H1 (cell line): ENCODE results near the gene ZNF407. TPM values are rescaled to one million over a fixed set of nuclear protein-coding genes. Genes with fewer than 3 reads are reported as not detected.

Experiments used
- CTCF ChIA-PET: fragments of 300-600 bp; sonication (Branson Sonifier 250); formaldehyde crosslinking; loops from one replicate; lab custom pipeline; 2021; ENCODE audit not compliant: partially characterized antibody; lab: Charles Lee
- POLR2A ChIA-PET: fragments of 300-600 bp; sonication (Branson Sonifier 250); formaldehyde crosslinking; loops from one replicate; lab custom pipeline; 2021; ENCODE audit warnings: inconsistent platforms; ENCODE audit not compliant: partially characterized antibody; lab: Charles Lee
- DNase-seq, 2 experiments: peaks; one replicate each; pipeline versions ENCODE4 v3.0.0 to v3.0.0-alpha.2; 2010 to 2022; ENCODE audit warnings: low spot score in 2 of 2, low read depth in 1 of 2, mixed read lengths in 1 of 2
- FAIRE-seq: peaks from 2 replicates; lab custom pipeline; 2011; peaks lifted over from hg19 to GRCh38; lab: Jason Lieb, UNC
- H2AFZ ChIP-seq: 2 replicates; pipeline ENCODE4 v1.8.1; 2012; ENCODE audit warnings: low read length, inconsistent platforms
- H2AK5ac ChIP-seq: 2 replicates; pipeline ENCODE4 v1.6.1; 2013; ENCODE audit warnings: low read depth, low read length
- H2BK120ac ChIP-seq: replicated peaks from 2 replicates; pipeline ENCODE3; 2013; ENCODE audit warnings: low read depth, low read length, inconsistent platforms
- H2BK12ac ChIP-seq: 2 replicates; pipeline ENCODE4 v1.6.1; 2013; ENCODE audit warnings: low read depth, low read length
- H2BK15ac ChIP-seq: 2 replicates; pipeline ENCODE4 v1.6.1; 2013; ENCODE audit warnings: low read length
- H2BK20ac ChIP-seq: 2 replicates; pipeline ENCODE4 v1.6.1; 2013; ENCODE audit warnings: low read length
- H2BK5ac ChIP-seq: 2 replicates; pipeline ENCODE4 v1.6.1; 2013; ENCODE audit warnings: low read depth, low read length
- H3K14ac ChIP-seq: 2 replicates; pipeline ENCODE4 v1.6.1; 2013; ENCODE audit warnings: inconsistent platforms; ENCODE audit not compliant: insufficient read length
- H3K18ac ChIP-seq: 2 replicates; pipeline ENCODE4 v1.6.1; 2013; ENCODE audit warnings: low read length; ENCODE audit errors: extremely low read depth
- H3K23ac ChIP-seq: 2 replicates; pipeline ENCODE4 v1.6.1; 2013; ENCODE audit warnings: inconsistent platforms; ENCODE audit not compliant: insufficient read length
- H3K23me2 ChIP-seq: 2 replicates; pipeline ENCODE4 v1.6.1; 2013; ENCODE audit warnings: low read depth, low read length
- H3K27ac ChIP-seq: 2 replicates; pipeline ENCODE4 v1.6.1; 2011; ENCODE audit warnings: low read depth, low read length, inconsistent platforms
- H3K27me3 ChIP-seq, 4 experiments: replicated peaks in 1 of 4; 1 replicate in 1 of 4; 2 replicates in 3 of 4; pipeline versions ENCODE4 v1.6.1 to v1.8.1; 2011 to 2013; ENCODE audit warnings: low read length in 3 of 4, mild to moderate bottlenecking in 3 of 4, inconsistent platforms in 2 of 4, mixed read lengths in 2 of 4, moderate library complexity in 1 of 4; ENCODE audit not compliant: control insufficient read depth in 3 of 4, insufficient read depth in 3 of 4; ENCODE audit errors: extremely low read depth in 1 of 4
- H3K36me3 ChIP-seq, 4 experiments: 2 replicates each; pipeline versions ENCODE4 v1.6.1 to v1.8.1; 2011 to 2013; ENCODE audit warnings: mild to moderate bottlenecking in 4 of 4, low read length in 3 of 4, moderate library complexity in 2 of 4, control low read depth in 1 of 4, inconsistent platforms in 1 of 4; ENCODE audit not compliant: insufficient read depth in 4 of 4, control insufficient read depth in 2 of 4
- H3K4ac ChIP-seq: replicated peaks from 2 replicates; pipeline ENCODE3; 2013; ENCODE audit warnings: low read length, low read depth, mixed read lengths, inconsistent platforms; ENCODE audit not compliant: insufficient read length
- H3K4me1 ChIP-seq, 4 experiments: replicated peaks in 1 of 4; 1 replicate in 1 of 4; 2 replicates in 3 of 4; pipeline versions ENCODE4 v1.6.1 to v1.8.1; 2011 to 2013; ENCODE audit warnings: low read length in 3 of 4, inconsistent platforms in 2 of 4, mixed read lengths in 1 of 4; ENCODE audit not compliant: insufficient read depth in 4 of 4, control insufficient read depth in 3 of 4
- H3K4me2 ChIP-seq, 2 experiments: 2 replicates each; pipeline versions ENCODE4 v1.6.1 to v1.8.1; 2011 to 2013; ENCODE audit warnings: low read depth in 2 of 2, low read length in 2 of 2, control low read depth in 1 of 2, inconsistent platforms in 1 of 2, mild to moderate bottlenecking in 1 of 2; ENCODE audit not compliant: insufficient read depth in 1 of 2
- H3K4me3 ChIP-seq, 4 experiments: fragments of 200-600, 300-600 bp in 1 of 4; sonication (generic), shearing (Covaris generic), sonication (Bioruptor Twin) in 1 of 4; 2 replicates each; pipeline versions ENCODE4 v1.5.1 to v1.8.1; 2011 to 2016; ENCODE audit warnings: low read length in 4 of 4, low read depth in 3 of 4, control low read depth in 2 of 4, inconsistent platforms in 2 of 4, mild to moderate bottlenecking in 2 of 4, mixed read lengths in 1 of 4, moderate library complexity in 1 of 4; ENCODE audit not compliant: insufficient read depth in 2 of 4; ENCODE audit errors: extremely low read depth in 1 of 4
- H3K56ac ChIP-seq: replicated peaks from 2 replicates; pipeline ENCODE3; 2013; ENCODE audit warnings: low read depth, mild to moderate bottlenecking, mixed read lengths, low read length, inconsistent platforms; ENCODE audit not compliant: insufficient read length
- H3K79me1 ChIP-seq: 2 replicates; pipeline ENCODE4 v1.6.1; 2013; ENCODE audit warnings: low read depth, low read length, control low read depth
- H3K79me2 ChIP-seq, 2 experiments: 2 replicates each; pipeline versions ENCODE4 v1.6.1 to v1.8.1; 2012 to 2013; ENCODE audit warnings: low read length in 2 of 2, mild to moderate bottlenecking in 2 of 2, inconsistent platforms in 1 of 2; ENCODE audit not compliant: insufficient read depth in 2 of 2, control insufficient read depth in 1 of 2
- H3K9ac ChIP-seq, 4 experiments: replicated peaks in 1 of 4; 1 replicate in 1 of 4; 2 replicates in 3 of 4; pipeline versions ENCODE4 v1.6.1 to v1.8.1; 2011 to 2013; ENCODE audit warnings: low read depth in 3 of 4, low read length in 3 of 4, control low read depth in 2 of 4, mild to moderate bottlenecking in 2 of 4, moderate library complexity in 2 of 4, inconsistent platforms in 1 of 4; ENCODE audit errors: extremely low read depth in 1 of 4
- H3K9me3 ChIP-seq, 2 experiments: 2 replicates each; pipeline versions ENCODE4 v1.6.1 to v1.8.1; 2012 to 2013; ENCODE audit warnings: mild to moderate bottlenecking in 2 of 2, moderate library complexity in 2 of 2, control low read depth in 1 of 2, inconsistent platforms in 1 of 2, low read depth in 1 of 2, low read length in 1 of 2, mixed read lengths in 1 of 2; ENCODE audit not compliant: insufficient read depth in 2 of 2
- H4K20me1 ChIP-seq, 2 experiments: replicated peaks in 1 of 2; 2 replicates each; pipeline versions ENCODE3 to v1.8.1; 2011 to 2013; ENCODE audit warnings: inconsistent platforms in 2 of 2, low read length in 2 of 2, mild to moderate bottlenecking in 1 of 2; ENCODE audit not compliant: insufficient read depth in 2 of 2, control insufficient read depth in 1 of 2
- H4K5ac ChIP-seq: 2 replicates; pipeline ENCODE4 v1.6.1; 2013; ENCODE audit warnings: low read length, low read depth, mixed read lengths, inconsistent platforms; ENCODE audit not compliant: insufficient read length
- H4K8ac ChIP-seq: 2 replicates; pipeline ENCODE4 v1.8.0; 2013; ENCODE audit warnings: mild to moderate bottlenecking, moderate library complexity, low read length, inconsistent platforms; ENCODE audit not compliant: insufficient read depth; ENCODE audit errors: extremely low read depth
- H4K91ac ChIP-seq: replicated peaks from 2 replicates; pipeline ENCODE3; 2013; ENCODE audit warnings: low read length, mixed read lengths, inconsistent platforms; ENCODE audit not compliant: insufficient read length
- CHD2 ChIP-seq: IDR thresholded peaks from 2 replicates; pipeline ENCODE4 v1.6.1; 2012; ENCODE audit warnings: low read length, improper control_type of control experiment
- E2F6 ChIP-seq: IDR thresholded peaks from 2 replicates; pipeline ENCODE4 v1.6.1; 2012; ENCODE audit warnings: inconsistent platforms
- EGR1 ChIP-seq: IDR thresholded peaks from 2 replicates; pipeline ENCODE4 v1.6.1; 2011; ENCODE audit warnings: low read depth, low read length, borderline replicate concordance
- NANOG ChIP-seq: IDR thresholded peaks from 2 replicates; pipeline ENCODE4 v1.6.1; 2011; ENCODE audit warnings: low read length, low read depth, mild to moderate bottlenecking, inconsistent platforms; ENCODE audit not compliant: insufficient read depth, poor library complexity, severe bottlenecking
- NRF1 ChIP-seq: IDR thresholded peaks from 2 replicates; pipeline ENCODE4 v1.6.1; 2011; ENCODE audit warnings: mild to moderate bottlenecking, low read depth, low read length, improper control_type of control experiment
- SP2 ChIP-seq: IDR thresholded peaks from 2 replicates; pipeline ENCODE4 v1.6.1; 2012; ENCODE audit warnings: mild to moderate bottlenecking, low read length, inconsistent platforms
- WGBS, 2 experiments: shearing (Covaris generic) in 1 of 2; methylation state at CpG; one replicate each; pipeline versions ENCODE4 v1.1.6 to v1.1.7; 2013 to 2015; ENCODE audit warnings: low lambda C conversion rate in 2 of 2, mixed read lengths in 2 of 2, inconsistent platforms in 1 of 2, low coverage in 1 of 2, missing lambda C conversion rate in 1 of 2; ENCODE audit not compliant: insufficient replicate concordance in 2 of 2, insufficient coverage in 1 of 2, insufficient read length in 1 of 2; ENCODE audit errors: extremely low coverage in 1 of 2, missing lambda C conversion rate in 1 of 2; 5-methylcytosine and 5-hydroxymethylcytosine counted together
- polyA plus RNA-seq, 7 experiments: library from polyadenylated mRNA; depleted of rRNA in 3 of 7; stranded (reverse) in 5 of 7; unstranded in 2 of 7; fragments of >200 nt in 5 of 7; fragments of 200-250 nt in 2 of 7; gene quantifications; 1 replicate in 5 of 7; 2 replicates in 1 of 7; 4 replicates in 1 of 7; pipeline versions ENCODE4 v1.2.1 to v1.2.3, GENCODE V29; 2011 to 2013; ENCODE audit warnings: missing spikeins in 2 of 7, mixed read lengths in 2 of 7
- total RNA-seq: library from RNA; stranded (reverse); fragmentation: NEBNext Ultra II Directional; extraction: Animal tissue kit (Norgen Biotek cat#: 25700); gene quantifications from 2 replicates; pipeline ENCODE4 v1.2.1, GENCODE V29; 2021

Gene ZNF407
- total and polyA plus RNA-seq, 2 of the 8 experiments (the other 6 are each of a cell fraction or from before 2014, with no cell fraction given) = 1.5 to 6.8 TPM

DNA sequence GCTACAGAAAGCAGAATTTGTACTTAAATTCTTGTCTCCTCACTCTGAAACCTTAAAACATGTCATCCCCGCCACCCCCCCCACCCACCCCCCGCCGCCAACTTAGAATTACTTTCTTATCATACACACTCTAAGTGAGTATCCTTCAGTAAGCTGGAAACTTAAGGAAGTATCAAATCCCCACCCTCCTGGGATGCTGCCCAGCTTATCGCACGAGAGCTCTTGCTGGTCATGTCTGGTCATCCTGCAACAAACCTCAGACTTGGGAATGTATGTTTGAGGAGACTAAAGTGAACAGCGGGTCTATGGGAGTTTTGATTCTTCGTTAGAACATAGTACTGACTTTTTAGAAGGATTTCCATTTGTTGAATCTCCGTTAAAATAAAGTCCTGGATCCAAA lies 408.0 kb downstream of the ZNF407 start:
- FAIRE-seq = no peak
- H2BK15ac ChIP-seq = no peak overlapping the region
- H3K4me1 ChIP-seq = peaks cover 0 to 2% (median 0%) of the 10 kb centered on the region in 4 experiments; a peak in 2 of 7 replicates
- ChIA-PET CTCF (interaction anchor here (1.9 kb wide), 1 partner anchor 35 kb away, joined by 7 read pairs; no protein-coding TSS in a partner anchor), POLR2A (no interaction called here)
- no peaks in the 10 kb centered on the region for H3K9me3 ChIP-seq
- WGBS, 2 experiments = 85% methylated on average over 8 of the region's 8 CpGs; no CpG with 5 or more reads in 1 of the 2 experiments
- no peaks in the 10 kb centered on the region for H3K23me2 ChIP-seq
- H3K56ac ChIP-seq = no peak overlapping the region
- H4K8ac ChIP-seq = no peak overlapping the region
- no peak overlapping the region for H4K91ac ChIP-seq
- no peak overlapping the region for H3K23ac ChIP-seq
- no peaks in the 10 kb centered on the region for H3K36me3 ChIP-seq
- H3K14ac ChIP-seq = no peak overlapping the region
- no peaks in the 10 kb centered on the region; the same call in 1 of the 2 replicates for H3K79me1 ChIP-seq
- no peaks in the 10 kb centered on the region; a peak in 1 of 7 replicates for H3K27me3 ChIP-seq
- H2AFZ ChIP-seq = no peak overlapping the region
- H3K4me2 ChIP-seq = no peak overlapping the region
- H2BK12ac ChIP-seq = no peak overlapping the region
- TF ChIP-seq EGR1 = no peak
- no peak for TF ChIP-seq NANOG
- no peak for TF ChIP-seq NRF1
- no peak for TF ChIP-seq CHD2
- TF ChIP-seq E2F6 = no peak
- no peak for TF ChIP-seq SP2
- TF ChIP-seq, all 59 proteins: peak for 0
- Histone ChIP-seq H3K27ac (no peak overlapping the region), H2BK120ac (no peak overlapping the region), H3K9ac (no peak overlapping the region), H3K18ac (no peak overlapping the region), H3K79me2 (no peaks in the 10 kb centered on the region), H4K5ac (no peak overlapping the region), H2AK5ac (no peak overlapping the region), H2BK5ac (no peak overlapping the region), H3K4me3 (no peak overlapping the region), H2BK20ac (no peak overlapping the region), H4K20me1 (no peaks in the 10 kb centered on the region), H3K4ac (no peak overlapping the region)
- no peak for DNase-seq
